ENCODE results near the gene SLC6A12.
"Not testable (repeated sequence)": the region's sequence is repeated elsewhere in the genome, so short reads cannot be mapped to it uniquely, and the experiment has no call there.

SLC6A12 gene

DNA sequence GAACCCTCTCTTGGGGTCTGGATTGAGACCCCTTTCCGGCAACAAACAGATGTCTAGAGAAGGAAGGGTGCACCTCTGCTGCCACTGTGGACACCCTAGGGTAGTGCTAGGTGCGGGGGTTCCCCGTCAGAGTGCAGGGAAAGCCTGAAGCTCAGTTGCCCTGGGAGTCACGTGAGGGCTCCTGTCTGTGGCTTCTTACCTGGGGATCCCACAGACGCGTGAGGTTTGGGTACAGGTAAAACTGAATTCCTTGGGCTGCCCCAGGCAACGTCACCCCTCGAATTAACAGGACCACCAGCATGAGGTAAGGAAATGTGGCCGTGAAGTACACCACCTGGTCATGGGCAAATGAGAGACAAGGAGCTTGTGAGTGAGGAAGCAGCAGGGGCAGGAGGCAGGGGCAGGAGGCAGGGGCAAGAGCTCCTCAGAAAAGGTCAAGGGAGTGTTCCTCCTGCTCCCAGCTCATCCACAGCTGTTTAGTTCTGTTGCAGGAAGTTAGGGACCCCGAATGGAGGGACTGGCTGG, 21.0 kb upstream of the SLC6A12 start:
- DNase-seq (ENCODE audit: low spot score), result no peak

DNA sequence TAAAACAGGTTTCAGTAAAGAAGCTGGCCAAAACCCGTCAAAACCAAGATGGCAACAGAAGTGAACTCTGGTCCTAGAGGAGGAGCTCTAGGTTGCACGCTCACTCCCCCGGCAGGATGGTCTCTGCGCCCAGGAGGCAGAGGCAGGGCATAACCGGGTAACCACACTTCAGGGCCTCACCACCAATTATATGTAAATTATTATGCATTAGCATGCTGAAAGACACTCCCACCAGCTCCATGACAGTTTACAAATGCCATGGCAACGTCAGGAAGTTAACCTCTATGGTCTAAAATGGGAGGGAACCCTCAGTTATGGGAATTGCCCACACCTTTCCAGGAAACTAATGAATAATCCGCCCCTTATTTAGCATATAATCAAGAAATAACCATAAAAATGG, 20.1 kb upstream of the SLC6A12 start:
- DNase-seq (ENCODE audit: low spot score), result no peak

DNA sequence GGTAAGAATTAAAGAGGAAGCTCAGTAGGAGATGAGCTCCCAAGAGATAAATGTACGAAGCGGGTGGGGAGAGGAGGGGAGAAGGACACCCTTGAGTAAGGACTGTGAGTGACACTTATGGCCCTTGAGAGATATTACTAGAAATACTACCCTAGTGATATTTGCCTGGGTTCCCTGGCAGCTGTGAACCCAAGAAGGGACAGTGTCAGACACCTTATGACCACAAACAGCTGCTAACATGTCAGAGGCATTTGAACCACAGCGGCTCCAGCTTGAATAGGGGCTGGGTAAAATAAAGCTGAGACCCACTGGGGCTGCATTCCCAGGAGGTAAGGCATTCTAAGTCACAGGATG, 19.6 kb upstream of the SLC6A12 start:
- DNase-seq (ENCODE audit: low spot score), result no peak

DNA sequence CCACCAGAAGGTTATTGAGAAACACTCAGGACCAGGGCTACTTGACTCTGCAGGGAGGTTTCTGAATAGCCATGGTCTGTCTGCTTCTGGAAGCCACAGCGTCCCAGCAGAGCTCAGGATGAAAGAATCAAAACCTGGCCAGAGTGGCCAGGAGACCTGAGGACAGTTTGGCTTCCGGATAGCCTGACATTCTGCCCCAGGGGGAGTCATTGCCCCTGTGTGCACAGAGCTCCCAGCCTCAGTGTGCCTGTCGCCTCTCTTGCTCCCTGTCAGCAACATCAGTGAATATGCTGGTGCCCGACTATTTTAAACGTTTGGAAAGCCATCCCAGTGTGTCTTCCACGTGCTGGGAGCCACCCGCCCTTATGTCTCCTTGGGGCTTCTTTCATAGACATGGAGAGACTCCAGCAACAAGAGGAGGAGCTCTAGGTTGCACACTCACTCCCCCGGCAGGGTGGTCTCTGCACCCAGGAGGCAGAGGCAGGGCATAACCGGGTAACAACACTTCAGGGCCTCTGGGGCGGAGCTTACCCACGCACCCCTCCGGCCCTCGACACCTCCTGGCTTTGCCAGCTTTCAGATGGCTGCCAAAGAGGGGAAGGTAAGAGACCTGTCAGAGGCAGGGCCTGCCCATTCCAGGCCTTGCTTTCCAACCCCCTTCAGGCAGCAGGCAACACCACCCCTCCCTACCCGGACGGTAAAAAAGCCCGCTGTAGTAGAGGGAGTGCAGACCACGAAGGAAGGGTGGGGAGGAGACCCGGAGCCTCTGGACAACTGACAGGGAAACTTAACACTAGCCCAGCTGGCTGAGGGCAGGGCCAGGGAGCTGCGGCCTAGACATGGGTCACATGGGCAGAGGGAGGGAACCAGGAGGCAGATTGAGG, 19.0 kb upstream of the SLC6A12 start:
- no peak for DNase-seq (ENCODE audit: low spot score)

DNA sequence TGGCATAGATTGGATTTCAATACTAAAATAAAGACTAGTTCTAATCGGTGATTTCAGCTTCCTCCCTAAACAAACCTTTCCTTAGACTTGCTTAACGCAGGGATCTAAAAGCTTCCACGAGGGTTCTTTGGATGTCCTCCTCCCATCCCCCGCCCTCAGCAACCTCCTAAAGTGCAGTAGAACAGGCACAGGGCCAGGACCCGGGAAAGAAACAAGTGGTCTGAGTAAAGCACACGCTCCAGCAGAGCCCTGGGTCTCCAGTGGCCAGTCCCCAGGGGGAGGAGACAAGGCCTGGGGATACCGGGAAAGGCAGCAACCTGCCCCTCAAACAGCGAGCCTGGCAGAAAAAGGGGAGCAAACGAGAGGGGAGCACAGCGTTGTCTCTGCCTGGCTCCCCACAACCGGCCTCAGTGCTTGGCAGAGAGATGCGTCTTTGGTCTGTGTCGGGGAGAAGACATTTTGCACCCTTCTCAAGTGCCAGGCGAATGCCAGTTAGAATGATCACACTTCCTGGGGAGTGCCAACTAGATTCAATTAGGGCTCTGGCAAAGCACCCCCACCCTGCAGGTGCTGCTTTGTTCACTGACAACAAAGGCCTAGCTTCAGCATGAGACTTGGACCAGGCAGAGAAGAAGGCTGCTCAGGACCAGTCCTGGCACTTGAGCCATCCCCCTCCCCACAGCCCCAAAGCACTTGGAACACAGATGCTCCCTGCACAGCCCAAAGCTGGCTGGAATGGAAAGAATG, 17.1 kb upstream of the SLC6A12 start:
- DNase-seq (ENCODE audit: low spot score), result peak; percentile 16

DNA sequence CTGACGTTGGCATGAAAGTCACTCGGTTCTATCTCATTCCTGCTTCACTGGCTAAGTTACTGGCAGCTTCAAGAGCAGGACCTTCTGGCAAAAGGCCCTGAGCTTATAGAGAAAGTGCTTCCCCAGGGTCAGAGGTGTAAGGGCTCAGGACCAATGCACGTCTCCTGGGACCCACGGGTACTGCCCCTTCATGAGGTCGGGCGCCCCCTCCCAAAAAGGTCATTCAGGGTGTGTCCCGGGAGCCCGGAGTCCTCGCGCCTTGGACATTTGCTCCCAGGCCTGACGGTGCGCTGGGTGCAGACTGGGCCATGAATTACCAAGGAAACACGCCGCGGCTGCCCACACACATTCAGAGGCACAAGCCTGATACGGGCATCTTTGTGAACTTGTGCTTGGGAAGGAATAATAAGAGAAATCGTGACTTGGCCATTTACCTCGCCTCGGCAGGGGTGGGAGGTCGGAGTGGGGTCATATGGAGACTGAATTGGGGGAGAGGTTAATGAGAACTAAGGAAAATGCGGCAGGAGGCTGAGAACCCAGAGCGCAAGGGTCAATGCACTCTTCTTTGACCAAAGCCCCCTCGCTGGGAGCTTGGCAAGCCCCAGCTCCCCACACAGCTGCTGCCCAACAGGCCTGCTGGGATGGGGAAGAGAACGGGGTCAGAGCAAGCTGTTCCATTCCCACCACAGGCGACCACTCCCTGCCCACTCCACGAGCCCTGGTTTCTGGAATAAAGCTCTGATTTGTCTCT, 15.7 kb upstream of the SLC6A12 start:
- DNase-seq (ENCODE audit: low spot score), result no peak

DNA sequence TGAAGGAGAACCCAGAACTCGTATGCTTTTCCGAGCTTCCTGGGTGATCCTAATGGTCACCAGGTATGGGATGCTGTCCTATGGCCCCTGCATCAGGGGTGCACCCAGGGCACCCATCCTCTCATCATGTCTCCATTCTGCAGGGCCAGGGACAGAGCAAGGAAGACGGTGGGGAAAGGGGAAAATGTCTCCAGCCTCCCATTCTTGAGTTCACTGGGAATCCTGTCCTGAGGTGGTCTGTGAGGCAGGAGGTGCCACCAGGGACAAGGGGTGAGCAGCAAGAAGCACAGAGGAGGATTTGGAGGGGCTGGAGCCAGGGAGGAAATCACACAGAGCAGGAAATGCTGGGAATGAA, 14.9 kb upstream of the SLC6A12 start:
- no peak for DNase-seq (ENCODE audit: low spot score)

DNA sequence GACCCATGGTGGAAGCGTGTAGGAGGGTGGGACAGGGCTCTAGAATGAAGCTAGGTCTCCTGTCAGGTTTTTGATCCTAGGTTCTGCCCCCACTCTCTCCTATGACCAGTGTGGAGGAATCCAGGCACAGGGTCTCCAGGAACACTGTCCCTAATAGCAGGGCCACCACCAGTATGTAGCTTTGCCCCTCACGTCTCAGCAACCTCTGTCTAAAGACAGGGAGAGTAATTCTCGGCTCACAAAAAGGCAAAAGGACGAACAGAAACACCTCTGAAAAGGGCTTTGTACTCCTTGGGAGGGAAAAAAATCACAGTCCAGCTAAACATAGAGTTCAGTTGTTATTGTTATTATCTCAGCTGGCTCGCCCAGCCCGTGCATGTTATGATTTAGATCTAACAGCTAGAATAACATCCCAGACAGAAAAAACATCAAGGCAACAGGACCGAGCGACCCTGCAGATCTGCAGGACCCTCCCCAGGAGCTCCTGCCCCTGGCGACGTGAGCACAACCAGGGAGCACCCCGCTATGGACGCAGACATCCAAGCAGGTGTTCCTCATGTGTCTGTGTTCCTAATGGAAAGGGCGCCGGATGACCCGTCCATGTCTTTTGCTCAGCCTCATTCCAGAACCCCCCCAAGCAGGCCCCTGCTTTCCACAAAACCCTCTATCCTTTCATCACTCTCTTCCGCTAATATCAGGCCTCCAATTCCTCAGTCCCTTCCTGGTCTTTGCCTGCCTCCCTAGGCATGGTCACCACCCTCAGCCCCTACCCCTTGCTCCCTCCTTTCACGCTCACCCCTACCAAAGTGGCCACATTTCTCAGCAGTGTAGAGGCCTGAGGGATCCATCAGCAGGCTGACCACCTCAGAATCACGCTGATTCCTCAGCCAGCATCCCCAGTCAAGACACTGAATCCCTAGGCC, 14.2 kb upstream of the SLC6A12 start:
- DNase-seq (ENCODE audit: low spot score), result no peak

DNA sequence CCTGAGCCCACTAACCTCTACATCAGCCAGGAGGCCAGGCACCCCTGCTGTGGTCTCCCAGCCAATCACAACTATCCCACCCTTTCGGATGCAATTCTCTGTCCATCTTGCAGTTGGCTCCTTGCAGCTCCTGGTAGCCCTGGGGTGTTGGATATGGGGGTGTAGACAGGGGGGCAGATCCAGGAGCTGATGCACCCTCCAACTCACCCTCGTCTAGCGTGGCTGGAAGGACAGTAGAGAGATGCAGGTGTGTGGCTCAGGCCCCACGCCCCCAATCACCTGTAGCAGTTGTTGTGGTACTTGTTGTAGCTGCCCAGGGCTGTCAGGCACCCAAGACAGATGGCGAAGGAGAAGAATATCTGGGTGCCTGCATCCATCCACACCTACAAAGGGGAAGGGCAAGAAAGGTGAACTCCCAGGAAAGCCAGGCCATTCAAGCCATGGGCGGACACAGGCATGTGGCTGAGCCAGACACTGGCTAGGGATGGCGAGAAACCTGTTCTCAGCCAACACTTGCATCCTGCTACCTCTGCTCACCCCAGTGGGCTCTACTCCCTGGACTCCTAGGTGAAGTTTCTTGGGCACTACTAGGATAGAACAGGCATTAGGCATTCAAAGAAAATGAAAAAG, 13.4 kb upstream of the SLC6A12 start:
- no peak for DNase-seq (ENCODE audit: low spot score)

DNA sequence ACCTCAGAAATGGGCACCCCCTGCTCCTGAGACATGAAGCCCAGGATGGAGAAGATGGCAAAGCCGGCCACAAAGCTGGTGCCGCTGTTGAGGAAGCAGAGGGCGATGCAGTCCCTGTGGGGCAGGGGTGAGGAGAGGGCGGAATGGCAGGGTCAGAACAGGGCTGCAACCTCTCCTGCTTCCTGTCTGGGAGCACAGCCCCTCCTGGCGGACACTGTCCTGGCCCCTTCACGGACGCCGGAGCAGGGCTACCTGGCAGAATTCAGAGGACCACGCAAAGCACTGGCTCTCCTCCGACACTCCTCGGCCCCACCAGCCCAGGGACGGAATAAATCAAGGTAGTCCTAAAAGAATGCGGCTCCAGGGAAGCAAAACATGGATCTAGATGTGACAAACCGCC, 12.4 kb upstream of the SLC6A12 start:
- no peak for DNase-seq (ENCODE audit: low spot score)

DNA sequence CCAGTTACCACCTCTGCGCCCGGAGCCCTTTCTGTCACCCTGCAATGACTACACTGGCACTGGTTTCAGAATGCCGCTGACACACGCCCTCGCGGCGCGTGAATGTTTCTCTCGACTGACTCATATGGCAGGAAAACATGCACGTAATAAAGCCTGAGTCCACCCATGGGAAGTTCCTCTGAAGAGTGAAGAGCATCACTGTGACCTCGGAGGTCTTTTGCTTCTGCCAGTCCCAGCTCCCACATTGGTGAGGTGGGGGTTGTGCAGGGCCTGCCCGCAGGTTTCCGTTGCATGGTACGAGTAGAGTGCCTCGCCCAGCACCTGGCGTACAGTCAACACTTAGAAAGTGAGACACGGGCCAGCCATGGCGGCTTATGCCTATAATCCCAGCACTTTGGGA, 11.1 kb upstream of the SLC6A12 start:
- no peak for DNase-seq (ENCODE audit: low spot score)

DNA sequence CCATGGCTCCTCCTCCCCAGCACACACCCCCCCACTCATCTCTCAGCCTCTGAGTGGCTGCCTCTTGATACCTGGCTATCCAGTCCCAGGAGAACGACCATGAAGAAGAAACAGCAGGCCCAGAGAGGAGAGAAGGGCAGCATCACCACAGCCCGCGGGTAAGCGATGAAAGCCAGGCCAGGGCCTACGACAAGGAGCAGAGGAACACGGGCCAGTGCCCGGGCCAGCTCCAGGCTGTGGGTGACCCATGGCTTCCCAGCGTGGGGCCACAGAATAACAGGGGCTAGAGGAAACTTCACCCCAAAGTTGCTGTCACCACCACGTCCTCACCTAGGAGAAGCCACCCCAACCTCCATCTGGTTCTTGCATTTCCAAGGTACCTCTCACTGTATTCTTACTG, 10.4 kb upstream of the SLC6A12 start:
- no peak for DNase-seq (ENCODE audit: low spot score)

DNA sequence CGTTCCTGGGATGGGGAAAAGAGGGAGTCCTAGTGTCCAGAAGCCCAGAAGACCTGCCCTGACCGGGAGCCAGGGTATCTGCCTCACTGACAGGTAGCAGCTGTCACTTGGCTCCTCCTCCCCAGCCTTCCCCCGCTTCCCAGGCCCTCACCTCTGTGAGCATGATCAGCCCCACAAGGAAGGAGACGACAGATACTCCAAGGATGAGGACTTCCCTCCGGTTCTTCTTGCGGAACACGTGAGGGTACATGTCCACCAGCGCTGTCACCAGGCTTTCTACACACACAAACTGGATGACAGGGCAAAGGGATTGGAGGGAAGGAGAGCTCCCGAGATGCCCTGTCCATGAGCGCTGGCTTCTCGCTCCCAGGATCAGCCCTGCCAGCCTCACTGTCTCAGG, 9.9 kb upstream of the SLC6A12 start:
- DNase-seq (ENCODE audit: low spot score), result no peak

DNA sequence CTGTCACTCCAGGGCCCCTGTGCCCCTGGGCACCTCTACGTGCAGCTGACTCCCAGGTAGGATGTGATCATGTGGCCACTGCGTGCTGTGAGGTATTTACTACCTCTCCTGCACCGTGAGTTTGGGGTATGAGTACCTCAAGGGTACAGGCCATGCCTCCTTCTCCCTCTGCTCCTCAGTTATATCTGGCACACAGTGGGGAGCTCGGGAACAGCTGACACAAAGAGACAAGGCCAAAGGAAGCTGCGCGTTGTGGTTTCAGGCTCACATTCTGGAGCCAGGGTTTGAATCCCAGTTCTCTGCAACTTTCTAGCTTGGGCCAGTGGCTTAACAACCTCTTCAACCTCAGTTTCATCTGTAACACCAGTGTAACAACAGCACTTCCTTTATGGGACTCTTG, 7.8 kb upstream of the SLC6A12 start:
- DNase-seq (ENCODE audit: low spot score), result no peak

DNA sequence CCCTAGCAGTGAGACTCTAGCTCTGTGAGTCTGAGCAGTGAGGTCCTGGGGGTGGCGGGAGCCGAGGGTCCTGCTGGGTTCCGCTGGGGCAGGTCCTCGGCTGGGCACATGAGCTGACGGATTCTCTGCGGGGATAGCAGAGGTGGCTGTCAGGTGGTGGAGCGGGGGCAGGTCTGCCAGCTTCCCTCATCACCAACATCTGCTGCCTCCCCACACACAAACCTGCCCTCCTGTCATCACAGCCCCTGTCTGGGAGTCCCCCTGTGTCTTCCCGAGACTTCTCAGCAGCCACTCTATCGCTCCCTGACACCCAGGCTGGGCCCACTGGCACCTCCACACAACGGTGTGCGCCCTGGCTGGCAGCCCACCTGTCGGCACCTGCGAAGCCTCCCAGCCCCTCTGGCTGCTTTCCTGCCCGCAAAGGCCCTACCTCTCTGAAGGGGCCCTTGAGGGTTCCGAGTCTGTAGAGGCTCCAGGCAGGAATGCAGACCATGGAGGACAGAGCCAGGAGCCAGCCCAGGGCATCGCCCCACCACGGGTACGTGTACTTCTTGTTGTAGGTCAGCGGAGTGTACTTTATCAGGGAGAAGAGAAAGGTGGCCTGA, 7.1 kb upstream of the SLC6A12 start:
- no peak for DNase-seq (ENCODE audit: low spot score)

DNA sequence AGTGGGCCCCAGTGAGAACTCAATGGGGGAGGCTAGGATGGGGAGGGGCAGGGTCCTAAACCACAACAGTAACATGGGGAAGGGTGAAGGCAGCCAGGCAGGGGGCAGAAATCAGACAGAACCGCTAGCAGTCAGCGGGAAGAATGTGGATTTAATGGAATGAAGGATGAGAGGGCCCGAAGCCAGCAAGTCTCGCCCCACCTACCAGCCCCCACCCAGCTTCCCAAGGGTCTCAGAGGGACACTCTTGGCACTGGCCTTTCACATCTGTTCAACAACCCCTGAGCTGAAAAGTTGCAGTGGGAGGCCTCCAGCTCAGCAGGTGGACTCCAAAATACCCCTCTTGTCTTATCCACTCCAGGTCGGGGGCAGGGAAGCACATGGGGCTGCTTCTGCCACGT, 6.5 kb upstream of the SLC6A12 start:
- DNase-seq (ENCODE audit: low spot score), result no peak

DNA sequence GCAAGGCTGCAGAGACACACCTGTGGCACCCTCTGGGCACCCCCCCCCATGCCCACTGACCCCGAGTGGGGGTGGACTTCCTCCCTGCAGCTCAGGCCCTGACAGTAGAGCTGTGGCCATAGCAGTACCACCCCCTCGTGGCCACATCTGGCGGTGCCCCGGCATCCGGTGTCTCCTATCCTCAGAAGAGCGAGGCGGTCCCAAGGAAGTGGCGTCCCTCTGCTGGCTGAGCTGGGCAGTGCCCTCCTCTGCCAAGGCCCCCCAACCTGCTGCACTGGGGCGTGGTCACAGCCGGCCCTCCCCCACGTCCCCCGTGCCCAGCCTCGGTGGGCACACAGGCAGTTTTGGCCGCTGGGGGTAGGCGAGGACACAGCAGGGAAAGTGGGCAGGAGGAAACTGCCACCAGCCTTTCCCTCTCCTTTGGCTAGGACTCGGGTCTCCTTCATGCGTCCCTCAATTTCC, 6.0 kb upstream of the SLC6A12 start:
- peak; percentile 69 for DNase-seq (ENCODE audit: low spot score)

DNA sequence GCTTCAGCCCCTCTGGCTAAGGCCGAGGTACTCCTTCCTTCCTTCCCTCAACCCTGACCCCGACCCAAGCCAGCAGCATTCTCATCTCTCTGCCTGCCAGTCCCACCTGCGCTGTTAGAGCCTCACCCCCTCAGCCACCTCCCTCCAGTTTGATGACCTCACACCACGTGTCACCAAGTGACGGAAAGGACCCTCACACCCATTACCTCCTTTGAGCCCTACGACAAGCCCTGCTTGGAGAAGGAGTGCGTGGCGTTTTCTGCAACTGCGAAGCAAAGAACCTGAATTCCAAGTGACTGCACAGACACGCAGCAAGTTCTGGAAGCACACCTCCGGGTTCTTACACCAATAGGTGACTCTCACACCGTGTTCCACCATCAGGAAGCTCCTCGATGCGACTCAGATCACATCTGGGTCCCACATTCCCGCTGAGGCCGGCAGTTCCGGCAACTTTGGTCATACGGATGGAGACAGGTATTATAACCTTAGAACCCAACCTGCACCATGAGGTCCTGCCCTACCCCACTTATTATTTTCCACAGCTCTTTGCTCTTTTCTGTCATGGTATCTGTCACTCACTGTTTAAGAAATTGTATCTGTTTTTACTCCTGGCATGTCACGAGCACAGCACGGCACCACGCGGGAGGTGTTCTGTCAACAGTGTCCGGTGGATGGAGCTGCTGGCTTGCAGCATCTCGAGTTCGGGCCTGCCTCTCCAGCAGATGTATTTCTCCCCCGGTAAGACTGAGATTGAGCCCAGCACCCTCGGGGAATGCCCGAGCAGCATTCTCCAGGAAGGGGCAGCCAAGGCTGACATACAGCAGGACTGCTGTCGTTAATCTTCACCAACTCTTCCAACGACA, 5.0 kb upstream of the SLC6A12 start:
- DNase-seq (ENCODE audit: low spot score), result no peak

DNA sequence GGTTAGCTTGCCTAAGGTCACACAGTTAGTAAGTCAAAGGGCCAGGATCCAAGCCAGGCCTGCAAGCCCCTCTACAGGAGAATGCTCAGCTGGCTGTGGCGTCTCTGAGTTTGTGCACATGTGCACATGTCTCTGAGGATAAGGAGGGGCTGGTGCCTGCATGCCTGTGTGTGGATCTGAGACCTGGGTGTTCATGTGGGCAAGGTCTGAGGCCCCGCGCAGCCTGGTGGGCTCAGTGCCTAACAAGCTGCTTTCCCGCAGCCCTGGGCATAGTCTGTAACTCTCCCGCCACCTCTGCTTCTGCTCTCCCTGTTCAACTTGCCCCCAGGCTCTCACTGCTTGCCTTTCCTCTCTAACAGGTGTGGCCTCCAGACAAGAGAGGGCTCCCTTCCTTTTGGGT, 4.3 kb upstream of the SLC6A12 start:
- DNase-seq (ENCODE audit: low spot score), result no peak

DNA sequence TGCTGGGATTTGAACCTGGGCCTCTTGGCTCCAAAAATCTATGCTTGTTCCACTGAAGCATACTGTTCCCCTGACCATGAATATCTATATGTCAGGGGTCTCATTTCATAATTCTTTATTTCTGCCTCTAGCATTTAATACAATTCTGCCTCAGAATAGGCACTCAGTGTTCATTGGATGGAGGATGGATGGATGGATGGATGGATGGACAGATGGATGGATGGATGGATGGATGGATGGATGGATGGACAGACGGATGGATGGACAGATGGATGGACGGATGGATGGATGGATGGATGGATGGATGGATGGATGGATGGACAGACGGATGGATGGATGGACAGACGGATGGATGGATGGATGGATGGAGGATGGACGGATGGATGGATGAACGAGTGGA, 3.1 kb upstream of the SLC6A12 start:
- not testable (repeated sequence) for DNase-seq (ENCODE audit: low spot score)

Measured in COLO829 (cell line).